Right ventricle myocardium inferior (tissue), 1 donor: ENCODE results near the gene PPM1G. TPM values are rescaled to one million over a fixed set of nuclear protein-coding genes. Genes with fewer than 3 reads are reported as not detected.

Experiments used
- ATAC-seq: fragments of 200-7000 bp; cut with Tn5 transposase; one replicate; pipeline ENCODE4 v1.9.1; 2020; ENCODE audit warnings: mild to moderate bottlenecking, moderate library complexity
- DNase-seq: peaks from one replicate; pipeline ENCODE4 v3.0.0; 2021; ENCODE audit errors: missing footprints
- intact Hi-C: fragments of 100-400 bp; cut with DNase I; formaldehyde crosslinking; loops from one replicate; pipeline ENCODE4 v1.11.0; 2022
- total RNA-seq: library from RNA; stranded (reverse); fragmentation: NEBNext Ultra II Directional; extraction: Animal tissue kit (Norgen Biotek cat#: 25700); gene quantifications from one replicate; pipeline ENCODE4 v1.2.1, GENCODE V29; 2021
- donor health status: DM: no; HTN: yes; CAD: no; lungs with severe emphysema.

PPM1G gene
- total RNA-seq, 1 donor from 2014 or later = 35.6 TPM

GRCh38 chr2:27378809-27379290 lies 30.5 kb downstream of the PPM1G start:
- DNase-seq = no peak
- intact Hi-C loops = no loop called here

GRCh38 chr2:27378096-27378808 lies 31.1 kb downstream of the PPM1G start:
- intact Hi-C loops = no loop called here
- ATAC-seq (no peak), DNase-seq (peak; percentile 68)

More at GRCh38 chr2:27378809-27379290, 30.5 kb downstream of the PPM1G start:
- no peak for ATAC-seq

DNA sequence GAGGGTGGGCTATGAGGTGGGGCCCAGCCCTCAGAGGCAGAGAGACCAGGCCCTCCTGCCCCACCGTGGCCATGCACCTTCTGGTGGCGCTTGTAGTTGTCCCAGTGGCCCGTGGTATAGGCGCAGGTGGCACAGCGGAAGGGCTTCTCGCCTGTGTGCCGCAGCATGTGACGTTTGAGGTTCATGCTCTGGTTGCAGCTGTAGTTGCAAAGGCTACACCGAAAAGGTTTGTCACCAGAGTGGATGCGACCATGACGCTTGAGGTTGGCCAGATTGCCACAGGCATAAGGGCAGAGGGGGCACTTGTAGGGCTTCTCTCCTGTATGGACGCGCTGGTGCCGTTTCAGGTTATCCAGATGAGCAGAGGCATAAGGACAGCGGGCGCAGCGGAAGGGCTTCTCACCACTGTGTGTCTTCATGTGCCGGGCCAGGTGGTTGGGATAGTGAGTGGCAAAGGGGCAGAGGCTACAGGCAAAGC lies 31.7 kb downstream of the PPM1G start:
- intact Hi-C loops = no loop called here
- ATAC-seq (no peak), DNase-seq (no peak)

GRCh38 chr2:27376866-27377617 lies 32.3 kb downstream of the PPM1G start:
- no peak for DNase-seq
- intact Hi-C loops = no loop called here
- no peak for ATAC-seq

DNA sequence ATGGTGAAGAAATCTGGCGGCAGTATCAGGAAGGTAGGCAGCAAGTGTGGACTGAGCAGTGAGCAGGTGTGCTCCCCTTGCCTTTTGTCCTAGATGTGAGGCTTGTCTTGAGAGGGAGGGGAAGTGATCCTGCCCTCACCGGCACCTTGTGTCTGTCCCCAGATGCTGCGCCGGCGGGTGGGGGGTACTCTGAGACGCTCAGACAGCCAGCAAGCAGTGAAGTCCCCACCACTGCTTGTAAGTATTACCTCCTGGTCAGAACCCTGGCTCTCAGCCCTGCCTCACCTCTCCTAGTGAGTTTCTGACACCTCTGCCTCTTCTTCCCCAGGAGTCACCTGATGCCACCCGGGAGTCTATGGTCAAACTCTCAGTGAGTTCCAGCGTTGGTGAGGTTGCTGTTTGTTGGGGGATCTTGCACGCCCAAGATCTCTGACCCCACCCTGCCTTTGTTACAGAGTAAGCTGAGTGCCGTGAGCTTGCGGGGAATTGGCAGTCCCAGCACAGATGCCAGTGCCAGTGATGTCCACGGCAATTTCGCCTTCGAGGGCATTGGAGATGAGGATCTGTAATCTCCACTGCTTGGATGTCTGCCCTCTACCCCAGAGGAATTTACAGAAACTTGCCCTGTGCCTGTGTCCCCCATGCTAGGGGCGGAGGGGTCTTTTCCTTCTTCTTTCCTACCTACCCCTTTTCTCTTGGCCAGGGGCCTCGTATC lies 33.1 kb downstream of the PPM1G start:
- DNase-seq (no peak), ATAC-seq (no peak)
- intact Hi-C loops = no loop called here

DNA sequence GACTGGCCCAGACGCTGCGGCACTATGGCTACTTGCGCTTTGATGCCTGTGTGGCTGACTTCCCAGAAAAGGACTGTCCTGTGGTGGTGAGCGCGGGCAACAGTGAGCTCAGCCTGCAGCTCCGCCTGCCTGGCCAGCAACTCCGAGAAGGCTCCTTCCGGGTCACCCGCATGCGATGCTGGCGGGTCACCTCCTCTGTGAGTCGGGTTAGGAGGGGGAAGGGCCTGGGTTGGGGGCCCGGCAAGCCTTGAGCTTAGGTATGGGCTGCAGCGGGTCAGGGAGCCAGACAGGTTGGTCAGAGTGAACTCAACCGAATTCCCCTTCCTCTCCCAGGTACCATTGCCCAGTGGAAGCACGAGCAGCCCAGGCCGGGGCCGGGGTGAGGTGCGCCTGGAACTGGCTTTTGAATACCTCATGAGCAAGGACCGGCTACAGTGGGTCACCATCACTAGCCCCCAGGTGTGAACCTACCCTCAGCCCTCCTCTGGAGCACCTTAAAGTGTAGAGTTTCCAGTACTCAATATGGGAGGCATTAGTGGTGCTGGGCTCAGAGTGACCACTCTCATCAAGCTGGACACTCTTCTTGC lies 33.8 kb downstream of the PPM1G start:
- no peak for DNase-seq
- ATAC-seq = no peak
- intact Hi-C loops = no loop called here

DNA sequence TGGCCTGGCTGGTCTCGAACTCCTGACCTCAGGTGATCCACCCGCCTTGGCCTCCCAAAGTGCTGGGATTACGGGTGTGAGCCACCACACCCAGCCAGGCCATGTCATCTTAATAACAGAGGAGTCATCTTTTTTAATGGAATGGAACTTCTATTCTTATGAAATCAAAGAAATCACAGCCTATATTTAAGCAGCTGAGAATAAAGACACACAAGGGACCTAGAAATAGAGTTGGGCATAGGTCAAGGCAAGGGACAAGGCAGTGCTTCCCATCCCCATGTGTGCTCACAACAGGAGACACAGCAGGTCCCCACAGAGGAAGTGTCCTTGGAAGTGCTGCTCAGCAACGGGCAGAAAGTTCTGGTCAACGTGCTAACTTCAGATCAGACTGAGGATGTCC lies 35.8 kb downstream of the PPM1G start:
- intact Hi-C loops = loop anchor here (5.0 kb wide), 2 partner anchors 54 to 161 kb away; partner anchors contain the start of genes ATRAID, NRBP1 and SLC5A6
- no peak for ATAC-seq
- DNase-seq = no peak

- ATAC-seq = no peak
- no peak for DNase-seq
- intact Hi-C loops = loop anchor here (5.0 kb wide), 2 partner anchors 54 to 161 kb away; partner anchors contain the start of genes ATRAID, NRBP1 and SLC5A6
Observed at GRCh38 chr2:27372937-27373336, 36.5 kb downstream of the PPM1G start.

DNA sequence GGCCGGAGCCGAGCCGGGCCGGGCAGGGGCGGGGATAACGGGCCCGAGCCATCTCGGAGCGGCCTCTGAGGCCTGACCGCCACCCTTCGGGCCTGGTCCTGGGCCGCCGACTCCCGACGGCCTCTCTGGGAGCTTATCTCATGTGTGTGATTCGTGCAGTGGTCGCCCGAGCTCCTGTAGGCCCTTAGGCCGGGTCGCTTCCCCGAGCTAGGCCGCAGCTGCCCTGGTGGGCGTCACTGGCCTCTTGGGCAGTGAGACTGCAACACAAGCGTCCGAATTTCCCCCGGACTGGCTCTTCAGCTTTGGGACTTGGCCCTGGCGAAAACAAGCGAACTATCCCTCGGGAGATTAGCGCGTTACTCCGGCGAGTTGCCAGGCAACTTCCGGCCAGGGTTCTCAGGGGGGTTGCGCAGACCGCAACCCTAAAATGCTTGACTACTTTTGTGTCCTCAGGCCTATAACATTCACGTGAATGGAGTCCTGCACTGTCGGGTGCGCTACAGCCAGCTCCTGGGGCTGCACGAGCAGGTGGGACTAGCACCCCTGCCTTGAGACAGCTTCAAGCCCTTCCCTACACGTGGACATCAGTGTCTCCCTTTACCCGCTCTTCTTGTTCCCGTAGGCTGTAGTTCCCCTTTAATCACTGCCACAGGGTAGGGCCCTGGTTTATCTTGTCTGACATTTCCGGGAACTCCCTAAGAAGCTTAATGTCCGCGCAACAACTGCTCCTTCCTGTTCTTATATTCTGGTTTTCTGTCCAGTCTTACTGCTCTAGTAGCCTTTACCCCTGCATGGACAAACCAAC lies 38.4 kb downstream of the PPM1G start:
- DNase-seq (no peak), ATAC-seq (peak; percentile 25)
- intact Hi-C loops = loop anchor here (2.0 to 5.0 kb wide), 5 partner anchors 14 to 159 kb away; partner anchors contain the start of genes ATRAID, GTF3C2, MPV17 and NRBP1

DNA sequence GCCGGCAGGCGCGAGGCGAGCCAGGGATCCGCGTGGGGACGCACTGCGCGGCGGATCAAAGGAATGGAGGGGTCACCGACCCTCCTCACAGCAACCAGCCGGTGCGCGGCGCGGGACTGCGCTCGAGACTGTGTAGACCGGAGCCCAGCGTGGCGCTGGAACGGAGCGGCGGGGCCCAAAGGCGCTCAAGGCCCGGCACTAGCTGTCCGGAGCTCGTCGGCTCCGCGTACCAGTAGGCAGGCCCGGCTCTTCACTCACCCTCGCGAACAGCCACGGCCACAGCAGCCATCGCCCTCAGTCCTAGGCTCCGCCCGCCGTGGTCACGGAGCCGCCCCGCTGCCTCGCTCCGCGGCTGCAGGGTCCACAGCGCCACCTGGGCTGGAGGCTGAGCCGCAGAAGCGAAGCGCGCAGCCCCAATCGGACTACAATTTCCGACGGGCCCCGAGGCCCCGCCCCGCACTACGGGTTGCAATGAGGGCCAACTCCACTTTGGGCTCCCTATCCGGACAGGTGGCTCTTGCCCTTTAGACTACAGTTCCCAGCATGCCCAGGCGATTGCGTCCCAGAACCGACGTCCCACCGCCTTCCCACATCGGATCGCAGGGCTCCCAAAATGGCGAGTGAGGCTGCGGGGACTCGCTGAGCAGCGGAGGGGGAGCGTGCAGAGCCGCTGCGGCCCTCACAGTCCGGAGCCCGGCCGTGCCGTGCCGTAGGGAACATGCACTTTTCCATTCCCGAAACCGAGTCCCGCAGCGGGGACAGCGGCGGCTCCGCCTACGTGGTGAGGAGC lies 39.2 kb downstream of the PPM1G start, which contains the start of the genes EIF2B4 and SNX17:
Gene EIF2B4 (minus strand): TSS at position 313 of the 790 bp plus-strand sequence. CDS start 24 bp downstream, at position 289.
Gene SNX17 (plus strand): TSS at position 591 of the 790 bp plus-strand sequence. CDS start 128 bp downstream, at position 719.
- intact Hi-C loops = loop anchor here (2.0 to 5.0 kb wide), 5 partner anchors 13 to 158 kb away; partner anchors contain the start of genes ATRAID, GTF3C2, MPV17 and NRBP1
- ATAC-seq (peak; percentile 97), DNase-seq (peak; percentile 99)

GRCh38 chr2:27369471-27370025 lies 39.8 kb downstream of the PPM1G start:
- ATAC-seq (peak; percentile 38), DNase-seq (no peak)
- intact Hi-C loops = loop anchor here (2.0 to 5.0 kb wide), 5 partner anchors 13 to 157 kb away; partner anchors contain the start of genes ATRAID, GTF3C2, MPV17 and NRBP1

DNA sequence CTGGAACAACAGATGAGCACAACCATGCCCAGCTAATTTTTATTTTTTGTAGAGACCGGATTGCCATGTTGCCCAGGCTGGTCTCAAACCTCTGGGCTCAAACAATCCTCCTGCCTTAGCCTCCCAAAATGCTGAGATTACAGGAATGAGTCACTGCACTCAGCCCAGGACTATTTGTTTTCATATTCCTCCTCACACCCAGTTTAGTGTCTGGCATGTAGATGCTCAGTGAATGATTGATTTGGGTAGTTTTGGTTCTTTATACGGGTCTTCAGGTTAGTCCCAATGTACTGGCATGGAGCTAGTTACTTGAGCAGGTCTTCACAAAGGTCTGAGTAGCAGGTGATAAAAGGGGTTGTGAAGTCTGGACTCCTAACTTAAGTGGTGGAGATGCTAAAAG lies 45.5 kb downstream of the PPM1G start:
- DNase-seq = no peak
- intact Hi-C loops = no loop called here
- no peak for ATAC-seq

- DNase-seq = no peak
- intact Hi-C loops = no loop called here
- no peak for ATAC-seq
Observed at GRCh38 chr2:27362678-27363420, 46.5 kb downstream of the PPM1G start.

DNA sequence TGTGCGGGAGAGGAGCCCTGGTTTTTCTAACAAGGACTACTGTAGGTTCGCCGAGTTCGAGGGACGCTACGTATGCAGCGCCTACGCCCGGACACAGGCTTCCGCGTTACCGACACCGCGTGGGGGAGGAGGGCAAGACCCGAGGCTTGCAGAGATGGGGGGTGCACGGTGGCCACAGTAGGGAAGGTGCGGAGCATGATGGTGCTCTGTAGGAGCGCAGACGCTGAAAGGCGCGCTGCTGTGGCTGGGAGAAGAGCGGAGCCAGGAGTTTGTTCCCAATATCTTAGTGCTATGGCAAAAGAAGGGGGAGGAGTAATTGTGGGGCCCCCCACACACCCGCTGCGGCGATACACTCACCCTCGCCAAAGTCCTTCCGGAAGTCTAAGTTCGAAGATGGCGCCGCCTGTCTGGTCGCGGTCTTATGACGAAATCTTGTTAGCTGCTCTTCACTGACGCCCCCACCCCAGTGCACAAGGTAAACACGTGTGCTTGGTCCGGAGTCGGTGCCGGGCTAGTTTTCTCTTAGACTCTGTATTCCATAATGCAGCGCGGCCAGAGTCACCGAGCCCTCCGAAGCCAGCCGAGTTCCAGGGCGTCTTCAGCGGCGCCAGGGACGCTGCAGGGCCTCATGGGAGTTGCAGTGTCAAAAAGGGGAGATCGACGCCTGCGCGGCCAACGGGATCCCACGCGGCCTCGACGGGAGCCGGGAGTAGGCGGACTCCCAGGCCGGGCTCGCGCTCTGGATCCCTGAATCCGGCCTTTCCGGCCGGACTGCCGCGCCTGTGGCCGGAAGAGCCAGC lies 52.8 kb downstream of the PPM1G start, which contains the start of gene GTF3C2:
Gene GTF3C2 (minus strand): TSS at position 383 of the 800 bp plus-strand sequence. CDS start 13,210 bp downstream, outside the sequence.
- peak; percentile 97 for ATAC-seq
- intact Hi-C loops = loop anchor here (2.0 kb wide), 1 partner anchor 14 kb away; the partner anchor contains the start of genes EIF2B4 and SNX17
- peak; percentile 97 for DNase-seq

GRCh38 chr2:27356056-27356381 lies 53.4 kb downstream of the PPM1G start:
- ATAC-seq (peak; percentile 6), DNase-seq (no peak)
- intact Hi-C loops = loop anchor here (2.0 kb wide), 1 partner anchor 15 kb away; the partner anchor contains the start of genes EIF2B4 and SNX17
